Measurements from ENCODE around the gene ERI2. TPM values are rescaled to one million over a fixed set of nuclear protein-coding genes. Genes with fewer than 3 reads are reported as not detected.

ERI2 gene
- total and polyA plus RNA-seq, 2 of the 4 experiments (the other 2 are of a cell fraction): 7.5 to 10.2 TPM

- dilution Hi-C loops (cut with HindIII; ENCODE audit: low sequenced_read_pairs, unreplicated experiment): no loop called here
- DNase-seq (peak; percentile 3), ATAC-seq (ENCODE audit: low read depth) (no peak)
- Histone ChIP-seq H3K36me3 (ENCODE audit: control insufficient read depth, insufficient read depth, low read length) (no peaks in the 10 kb centered on the region; the same call in 1 of the 2 replicates), H3K27ac (ENCODE audit: insufficient read depth, low read length) (no peak overlapping the region), H2BK5ac (ENCODE audit: low read depth, low read length, poor library complexity, severe bottlenecking) (no peak overlapping the region), H4K8ac (ENCODE audit: low read depth in 2 of 2, low read length in 2 of 2) (no peak overlapping the region), H3K9ac (ENCODE audit: low read depth, low read length) (no peak overlapping the region), H3K14ac (replicated peaks; ENCODE audit: low read depth, low read length) (no peak overlapping the region), H4K91ac (ENCODE audit: insufficient read depth, low read depth, low read length) (no peak overlapping the region), H2AFZ (replicated peaks; ENCODE audit: low read length, poor library complexity) (no peak overlapping the region), H3K27me3 (ENCODE audit: control insufficient read depth, insufficient read depth, low read length) (no peaks in the 10 kb centered on the region), H3K4me3 (ENCODE audit: insufficient read depth, low read depth, low read length) (no peak overlapping the region), H2BK20ac (ENCODE audit: low read depth, low read length) (no peak overlapping the region), H2BK120ac (ENCODE audit: low read depth, low read length) (no peak overlapping the region), H3K4me1 (ENCODE audit: control insufficient read depth, insufficient read depth, low read length) (no peaks in the 10 kb centered on the region), H3K9me3 (ENCODE audit: control insufficient read depth, insufficient read depth, low read length) (no peaks in the 10 kb centered on the region), H3K4ac (ENCODE audit: low read depth, low read length) (no peak overlapping the region), H4K20me1 (ENCODE audit: insufficient read depth, low read length) (no peaks in the 10 kb centered on the region), H2AK9ac (replicated peaks; ENCODE audit: low read depth, low read length, poor library complexity) (no peak overlapping the region), H3K56ac (ENCODE audit: extremely low read depth, insufficient read depth, low read length) (no peak overlapping the region), H3K9me1 (ENCODE audit: insufficient read depth, low read length) (no peaks in the 10 kb centered on the region), H3K18ac (ENCODE audit: low read depth, low read length) (no peak overlapping the region), H4K5ac (ENCODE audit: low read depth, low read length) (no peak overlapping the region), H2BK15ac (ENCODE audit: low read depth, low read length) (no peak overlapping the region), H2AK5ac (ENCODE audit: low read depth, low read length) (no peak overlapping the region), H3K79me1 (ENCODE audit: low read depth in 1 of 2, low read length in 2 of 2) (no peaks in the 10 kb centered on the region), H3K4me2 (ENCODE audit: low read depth, low read length) (no peak overlapping the region), H3K23ac (ENCODE audit: low read depth, low read length) (no peak overlapping the region)
- no TSS peak for BruUV-seq (replicated peaks)
- ChIA-PET CTCF (no interaction called here), POLR2A (ENCODE audit: unreplicated experiment) (no interaction called here)
- intact Hi-C loops (cut with micrococcal nuclease): no loop called here
- TF ChIP-seq RFX5 (IDR thresholded peaks at IDR 0.05; ENCODE audit: low read depth, low read length) (no peak), POLR2A (IDR thresholded peaks at IDR 0.05; ENCODE audit: low read depth, low read length) (no peak), FOS (IDR thresholded peaks at IDR 0.05; ENCODE audit: low read depth, low read length) (no peak), NFE2L2 (IDR thresholded peaks at IDR 0.05; ENCODE audit: low read depth, low read length) (no peak), RAD21 (IDR thresholded peaks at IDR 0.05; ENCODE audit: low read length) (no peak), BHLHE40 (IDR thresholded peaks at IDR 0.05; ENCODE audit: low read depth, low read length) (no peak), CHD1 (IDR thresholded peaks at IDR 0.05; ENCODE audit: low read depth, low read length) (no peak), ELK1 (IDR thresholded peaks at IDR 0.05; ENCODE audit: borderline replicate concordance, low read depth, low read length) (no peak), RCOR1 (IDR thresholded peaks at IDR 0.05; ENCODE audit: insufficient replicate concordance, low read length) (no peak), MXI1 (IDR thresholded peaks at IDR 0.05; ENCODE audit: borderline replicate concordance, low read depth, low read length) (no peak), MAZ (IDR thresholded peaks at IDR 0.05; ENCODE audit: borderline replicate concordance, low read depth, low read length) (no peak), SMC3 (IDR thresholded peaks at IDR 0.05; ENCODE audit: low read depth, low read length) (no peak), CTCF (conservative IDR thresholded peaks at IDR 0.05; ENCODE audit: low read depth, low read length) (no peak), MAFK (IDR thresholded peaks at IDR 0.05; ENCODE audit: low read depth, low read length) (no peak), USF2 (IDR thresholded peaks at IDR 0.05; ENCODE audit: low read depth, low read length) (no peak), CEBPB (IDR thresholded peaks at IDR 0.05; ENCODE audit: low read depth, low read length) (no peak)
- no CpG with 5 or more reads among the region's 2 CpGs for WGBS, 2 experiments (ENCODE audit: extremely low coverage in 2 of 2, insufficient read length in 1 of 2)
- in situ Hi-C loops (cut with MboI; ENCODE audit: low sequenced_read_pairs): no loop called here
Measured at GRCh38 chr16:20798364-20798763, 7.9 kb downstream of the ERI2 start.

All from IMR-90 (cell line).